Testis (tissue), 3 donors: ENCODE measurements around the gene DEDD. TPM values are rescaled to one million over a fixed set of nuclear protein-coding genes. Genes with fewer than 3 reads are reported as not detected.

ENCODE experiments used
- DNase-seq: peaks from one replicate; pipeline ENCODE4 v3.0.0-alpha.2; 2019
- H3K27ac ChIP-seq, 2 donors: fragments of 200-600 bp; sonication (generic); one replicate each; pipeline ENCODE4 v1.5.1; 2019
- H3K27me3 ChIP-seq: fragments of 200-600 bp; sonication (generic); one replicate; pipeline ENCODE4 v1.5.1; 2019
- H3K36me3 ChIP-seq: fragments of 200-600 bp; sonication (generic); one replicate; pipeline ENCODE4 v1.5.1; 2017; ENCODE audit warnings: low read depth; ENCODE audit errors: missing control alignments
- H3K4me1 ChIP-seq: fragments of 200-600 bp; sonication (generic); one replicate; pipeline ENCODE4 v1.5.1; 2019
- H3K4me3 ChIP-seq, 2 donors: fragments of 200-600 bp; sonication (generic); one replicate each; pipeline ENCODE4 v1.5.1; 2017 to 2019
- H3K9me3 ChIP-seq: fragments of 200-600 bp; sonication (generic); one replicate; pipeline ENCODE4 v1.5.1; 2017
- POLR2A ChIP-seq: fragments of 450-650 bp; IDR thresholded peaks from one replicate; pipeline ENCODE4 v1.6.1; 2017; ENCODE audit warnings: antibody characterized with exemption, mild to moderate bottlenecking, moderate library complexity
- WGBS, 2 donors: methylation state at CpG; one replicate each; pipeline ENCODE4 v1.1.5; 2018; 5-methylcytosine and 5-hydroxymethylcytosine counted together
- intact Hi-C: fragments of 100-400 bp; cut with DNase I; formaldehyde crosslinking; loops from one replicate; pipeline ENCODE4 v1.15.1; 2023; ENCODE audit warnings: low total_unique reads
- polyA plus RNA-seq: library from polyadenylated mRNA; stranded (reverse); fragments of 350-450 nt; fragmentation: Illumina TruSeq; extraction: RNeasy Lipid Tissue Mini Kit (QIAGEN cat#74804); gene quantifications from one replicate; pipeline ENCODE4 v1.2.3, GENCODE V29; 2014; ENCODE audit warnings: low read depth, low replicate concordance; ENCODE audit not compliant: insufficient read depth
- total RNA-seq, 2 donors: library from RNA; depleted of rRNA; stranded (reverse); fragments of >200 nt; gene quantifications; one replicate each; pipeline ENCODE4 v1.2.3, GENCODE V29; 2016
- TF ChIP-seq, protein P1 (sequence below), 3 experiments: fragments of 450-650 bp in 2 of 3; fragments of 200-600 bp in 1 of 3; sonication (generic) in 1 of 3; IDR thresholded peaks; one replicate each; pipeline ENCODE4 v1.5.1; 2016 to 2019; ENCODE audit warnings: antibody characterized with exemption in 3 of 3, mild to moderate bottlenecking in 2 of 3, moderate library complexity in 1 of 3

DEDD gene
- total and polyA plus RNA-seq, 3 donors from 2014 or later: 53.8 to 92.7 (median 54.0) TPM

DNA sequence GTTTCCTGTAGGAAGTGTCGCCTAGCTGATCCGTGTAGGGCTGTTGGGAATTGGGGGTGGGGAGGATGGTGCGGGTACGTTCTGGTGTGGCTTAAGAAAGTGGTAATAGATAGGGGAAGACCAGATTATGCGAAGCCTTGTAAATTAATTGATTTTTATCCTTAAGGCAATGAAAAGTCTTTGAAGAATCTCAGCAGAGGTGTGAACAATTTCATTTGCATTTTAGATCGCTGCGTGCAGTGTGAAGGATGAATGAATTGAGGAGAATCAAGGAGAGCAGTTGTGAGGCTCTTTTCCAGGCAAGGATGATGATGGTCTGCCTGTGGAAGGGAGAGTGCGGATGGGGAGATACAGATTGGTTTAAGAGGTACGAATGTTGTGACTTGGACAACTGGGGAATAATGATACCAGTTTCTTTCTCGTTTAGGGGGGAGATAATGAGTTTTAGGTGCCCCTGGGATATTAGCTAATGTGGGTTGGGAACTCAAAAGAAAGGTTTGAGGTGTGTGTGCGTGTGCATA, 813 bp upstream of the DEDD start:
- Histone ChIP-seq H3K4me3 (peak overlapping the region; percentile 85 to 89), H3K9me3 (no peaks in the 10 kb centered on the region), H3K27ac (peak overlapping the region; percentile 88 to 98), H3K27me3 (no peaks in the 10 kb centered on the region), H3K4me1 (peaks cover 24% of the 10 kb centered on the region), H3K36me3 (no peaks in the 10 kb centered on the region)
- TF ChIP-seq, protein P1, sequence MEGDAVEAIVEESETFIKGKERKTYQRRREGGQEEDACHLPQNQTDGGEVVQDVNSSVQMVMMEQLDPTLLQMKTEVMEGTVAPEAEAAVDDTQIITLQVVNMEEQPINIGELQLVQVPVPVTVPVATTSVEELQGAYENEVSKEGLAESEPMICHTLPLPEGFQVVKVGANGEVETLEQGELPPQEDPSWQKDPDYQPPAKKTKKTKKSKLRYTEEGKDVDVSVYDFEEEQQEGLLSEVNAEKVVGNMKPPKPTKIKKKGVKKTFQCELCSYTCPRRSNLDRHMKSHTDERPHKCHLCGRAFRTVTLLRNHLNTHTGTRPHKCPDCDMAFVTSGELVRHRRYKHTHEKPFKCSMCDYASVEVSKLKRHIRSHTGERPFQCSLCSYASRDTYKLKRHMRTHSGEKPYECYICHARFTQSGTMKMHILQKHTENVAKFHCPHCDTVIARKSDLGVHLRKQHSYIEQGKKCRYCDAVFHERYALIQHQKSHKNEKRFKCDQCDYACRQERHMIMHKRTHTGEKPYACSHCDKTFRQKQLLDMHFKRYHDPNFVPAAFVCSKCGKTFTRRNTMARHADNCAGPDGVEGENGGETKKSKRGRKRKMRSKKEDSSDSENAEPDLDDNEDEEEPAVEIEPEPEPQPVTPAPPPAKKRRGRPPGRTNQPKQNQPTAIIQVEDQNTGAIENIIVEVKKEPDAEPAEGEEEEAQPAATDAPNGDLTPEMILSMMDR (IDR thresholded peaks at IDR 0.05): no peak
- no peak for TF ChIP-seq POLR2A
- WGBS, 2 donors: 3 to 4% methylated on average over 11 of the region's 11 CpGs
- intact Hi-C loops: no loop called here
- no peak for DNase-seq

DNA sequence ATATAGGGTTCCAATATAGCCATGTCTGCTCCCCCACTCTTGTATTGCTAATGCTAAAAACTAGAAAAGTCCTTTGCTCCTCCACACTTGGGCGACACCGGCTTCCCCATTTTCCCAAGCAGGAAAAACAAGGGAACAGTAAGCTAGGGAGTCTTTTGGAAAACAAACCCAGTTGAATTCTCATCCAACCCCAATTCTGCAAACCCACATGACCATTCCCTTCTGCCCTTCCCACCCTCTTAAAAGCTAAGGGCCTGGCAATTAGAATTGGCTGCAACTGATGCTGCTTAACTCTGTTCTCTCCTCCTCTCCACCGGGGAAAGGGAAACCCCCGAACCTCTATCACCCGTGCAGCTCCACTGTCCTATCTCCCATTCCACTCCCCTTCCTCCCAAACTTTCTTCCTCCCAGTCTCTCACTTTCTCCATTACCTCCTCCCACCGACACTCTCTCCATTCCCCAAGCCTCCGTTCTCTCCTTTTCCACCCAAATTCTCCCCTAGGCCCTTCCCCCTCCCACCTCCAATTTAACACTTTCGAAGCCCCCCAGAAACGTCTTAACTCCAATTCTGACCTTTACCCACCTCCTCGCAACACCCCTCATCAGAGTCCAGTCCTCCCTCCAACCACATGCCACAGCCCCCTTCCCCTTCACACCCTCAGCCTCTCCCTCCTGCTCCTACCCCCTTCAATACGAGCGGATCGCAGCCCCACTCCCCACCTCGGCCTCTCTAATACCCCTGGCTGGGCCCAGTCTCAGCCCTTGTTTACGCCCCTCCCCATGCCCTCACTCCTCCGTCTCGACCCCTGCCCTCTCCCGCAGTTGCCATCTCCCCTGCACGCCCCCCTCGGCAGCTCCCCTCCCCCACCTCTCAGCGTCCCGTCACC, 701 bp downstream of the DEDD start:
- H3K9me3 ChIP-seq: no peaks in the 10 kb centered on the region
- intact Hi-C loops: no loop called here
- H3K4me3 ChIP-seq: peak overlapping the region; percentile 85 to 89
- peaks cover 19% of the 10 kb centered on the region for H3K4me1 ChIP-seq
- no peaks in the 10 kb centered on the region for H3K27me3 ChIP-seq
- peak overlapping the region; percentile 88 to 98 for H3K27ac ChIP-seq
- WGBS, 2 donors: 0 to 2% methylated on average over 22 of the region's 22 CpGs
- peak; percentile 42 for DNase-seq
- H3K36me3 ChIP-seq: no peaks in the 10 kb centered on the region
- TF ChIP-seq, protein P1 (IDR thresholded peaks at IDR 0.05): no peak
- no peak for TF ChIP-seq POLR2A

DNA sequence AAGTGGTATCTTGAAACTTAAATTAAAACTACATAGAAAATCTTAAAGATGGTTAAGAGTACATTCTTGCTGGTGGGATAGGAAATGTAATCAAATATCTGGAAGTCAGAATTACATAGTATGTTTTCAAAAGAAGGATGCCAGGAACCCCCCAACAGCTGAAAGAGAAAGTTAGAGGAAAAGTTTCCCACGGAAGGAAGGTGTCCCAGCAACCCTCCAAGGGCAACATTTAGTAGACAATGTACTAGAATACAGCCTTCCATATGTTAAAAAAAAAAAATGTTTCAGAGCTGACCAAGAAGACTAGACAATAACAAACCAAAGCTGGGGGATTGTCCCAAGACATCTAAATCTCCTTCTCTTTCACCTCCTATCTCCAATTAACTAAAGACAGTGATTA, 2.2 kb downstream of the DEDD start:
- peaks cover 19% of the 10 kb centered on the region for H3K4me1 ChIP-seq

DNA sequence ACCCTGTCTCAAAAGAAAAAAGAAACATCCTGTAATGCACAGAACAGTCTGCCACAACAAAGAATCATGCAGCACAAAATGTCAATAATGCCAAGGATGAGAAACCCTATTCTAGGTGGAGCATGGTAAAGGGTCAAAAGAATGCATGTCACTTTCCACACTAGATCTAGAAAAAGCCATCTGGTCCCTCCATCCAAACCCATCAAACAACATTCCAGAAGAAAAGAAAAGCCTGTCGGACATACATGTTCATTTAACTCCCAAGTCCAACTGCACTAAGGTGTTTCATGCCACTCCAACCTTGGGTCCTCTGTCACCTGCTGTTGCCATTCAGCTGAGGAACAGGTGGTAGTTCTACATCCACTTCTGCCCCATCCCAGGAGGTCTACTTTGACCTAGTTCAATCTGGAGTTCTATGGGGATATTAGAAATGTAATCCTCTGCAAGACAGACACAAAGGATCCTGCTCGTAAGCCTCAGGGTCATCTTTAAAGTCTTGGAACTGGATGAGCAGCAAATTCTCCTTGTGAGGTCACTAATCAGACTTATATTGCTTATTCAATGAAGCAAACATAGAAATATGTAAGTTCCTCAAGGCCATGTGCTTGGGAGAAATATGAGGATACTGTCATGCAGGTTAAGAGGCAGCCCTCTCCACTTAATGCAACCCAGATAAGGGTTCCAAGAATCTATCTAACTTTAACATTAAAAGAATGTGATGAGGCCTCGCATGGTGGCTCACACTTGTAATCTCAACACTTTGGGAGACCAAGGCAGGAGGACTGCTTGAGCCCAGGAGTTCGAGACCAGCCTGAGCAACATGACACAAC, 3.7 kb downstream of the DEDD start:
- no peaks in the 10 kb centered on the region for H3K36me3 ChIP-seq
- H3K4me3 ChIP-seq: no peak overlapping the region
- peaks cover 14% of the 10 kb centered on the region for H3K4me1 ChIP-seq
- intact Hi-C loops: no loop called here
- H3K27ac ChIP-seq: no peak overlapping the region
- no peaks in the 10 kb centered on the region for H3K27me3 ChIP-seq
- no peaks in the 10 kb centered on the region for H3K9me3 ChIP-seq
- TF ChIP-seq, protein P1 (IDR thresholded peaks at IDR 0.05): no peak
- TF ChIP-seq POLR2A: no peak
- WGBS, 2 donors: 83 to 86% methylated on average over 4 of the region's 4 CpGs
- no peak for DNase-seq

More for the DNA sequence above, 2.2 kb downstream of the DEDD start:
- no peaks in the 10 kb centered on the region for H3K27me3 ChIP-seq
- H3K36me3 ChIP-seq: no peaks in the 10 kb centered on the region
- no peaks in the 10 kb centered on the region for H3K9me3 ChIP-seq
- DNase-seq: no peak
- no peak overlapping the region for H3K27ac ChIP-seq
- 5 to 17% methylated on average over 1 of the region's 1 CpG for WGBS, 2 donors
- TF ChIP-seq, protein P1 (IDR thresholded peaks at IDR 0.05): no peak
- TF ChIP-seq POLR2A: no peak
- intact Hi-C loops: no loop called here
- no peak overlapping the region for H3K4me3 ChIP-seq
